K562 (cell line): ENCODE data around the gene TYROBP. TPM values are rescaled to one million over a fixed set of nuclear protein-coding genes. Genes with fewer than 3 reads are reported as not detected.

Experiments used
- ATF6 ChIP-seq: sonication (generic); formaldehyde crosslinking; IDR thresholded peaks from 2 replicates; pipeline ENCODE4 v1.4.0; 2020; ENCODE audit warnings: mild to moderate bottlenecking, missing genetic modification reagents
- CC2D1A ChIP-seq: fragments of 450-650 bp; IDR thresholded peaks from 2 replicates; pipeline ENCODE4 v1.6.1; 2017; ENCODE audit warnings: mild to moderate bottlenecking
- CTCF ChIP-seq, 3 experiments: IDR thresholded peaks in 2 of 3; conservative IDR thresholded peaks in 1 of 3; 2 replicates each; pipeline ENCODE4 v1.5.1; 2011 to 2012; ENCODE audit warnings: low read length in 3 of 3, mild to moderate bottlenecking in 3 of 3, control low read depth in 2 of 3, improper control_type of control experiment in 1 of 3, inconsistent platforms in 1 of 3, low read depth in 1 of 3, mixed read lengths in 1 of 3, moderate library complexity in 1 of 3; ENCODE audit not compliant: insufficient read depth in 2 of 3
- FOXP1 ChIP-seq: sonication (generic); formaldehyde crosslinking; IDR thresholded peaks from 2 replicates; pipeline ENCODE4 v1.8.0; 2022; ENCODE audit warnings: mild to moderate bottlenecking, missing genetic modification reagents
- HDAC1 ChIP-seq, 2 experiments: fragments of 450-650 bp; IDR thresholded peaks; 2 replicates each; pipeline ENCODE4 v1.6.1; 2016 to 2017; ENCODE audit warnings: inconsistent platforms in 1 of 2, mild to moderate bottlenecking in 1 of 2, moderate library complexity in 1 of 2
- HNRNPH1 ChIP-seq: fragments of 200-400 bp; formaldehyde crosslinking; optimal IDR thresholded peaks from 2 replicates; pipeline ENCODE3; 2017; ENCODE audit warnings: low read depth, mild to moderate bottlenecking, low read length, moderate library complexity
- HNRNPLL ChIP-seq: fragments of 200-400 bp; formaldehyde crosslinking; IDR thresholded peaks from 2 replicates; pipeline ENCODE4 v1.6.1; 2017; ENCODE audit warnings: low read length, low read depth, mild to moderate bottlenecking; ENCODE audit not compliant: poor library complexity, severe bottlenecking
- NR2C2 ChIP-seq, 2 experiments: fragments of 200-800 bp in 1 of 2; sonication (Bioruptor generic) in 1 of 2; sonication (generic) in 1 of 2; formaldehyde crosslinking in 1 of 2; IDR thresholded peaks; 2 replicates each; pipeline versions ENCODE4 v1.6.1 to v1.8.0; 2016 to 2022; ENCODE audit warnings: mild to moderate bottlenecking in 1 of 2, missing compliant biosample characterization in 1 of 2, missing genetic modification characterization in 1 of 2, missing genetic modification reagents in 1 of 2
- POLR2A ChIP-seq: fragments of 450-650 bp; conservative IDR thresholded peaks from 2 replicates; pipeline ENCODE4 v1.6.1; 2016
- PTBP1 ChIP-seq: fragments of 200-400 bp; formaldehyde crosslinking; IDR thresholded peaks from 2 replicates; pipeline ENCODE4 v1.6.1; 2017; ENCODE audit warnings: low read depth, low read length
- TOE1 ChIP-seq, 2 experiments: fragments of 450-650 bp in 1 of 2; sonication (generic) in 1 of 2; formaldehyde crosslinking in 1 of 2; IDR thresholded peaks; 2 replicates each; pipeline versions ENCODE4 v1.7.1 to v1.8.0; 2016 to 2022; ENCODE audit warnings: borderline replicate concordance in 2 of 2, mild to moderate bottlenecking in 2 of 2, antibody characterized with exemption in 1 of 2, inconsistent platforms in 1 of 2, low read depth in 1 of 2, missing genetic modification reagents in 1 of 2, moderate library complexity in 1 of 2
- ZNF174 ChIP-seq: fragments of 250-450 bp; sonication (Bioruptor Pico); IDR thresholded peaks from 2 replicates; pipeline ENCODE4 v1.4.0; 2020; ENCODE audit warnings: mild to moderate bottlenecking
- polyA plus RNA-seq, 8 experiments: library from polyadenylated mRNA; depleted of rRNA in 4 of 8; stranded (reverse) in 5 of 8; unstranded in 3 of 8; fragments of >200 nt; fragmentation: Nextera tagmentation in 2 of 8; fragmentation: Illumina TruSeq in 1 of 8; extraction: Ambion mirVana in 2 of 8; extraction: Trizol in 1 of 8; gene quantifications; 2 replicates each; pipeline versions ENCODE4 v1.2.1 to v1.2.3, GENCODE V29; 2011 to 2014; ENCODE audit warnings: inconsistent platforms in 1 of 8, missing spikeins in 1 of 8
- total RNA-seq, 7 experiments: library from RNA; depleted of rRNA in 6 of 7; stranded (reverse); fragments of >200 nt in 6 of 7; fragmentation: Illumina TruSeq in 2 of 7; extraction: Trizol in 2 of 7; gene quantifications; 2 replicates each; pipeline versions ENCODE4 v1.2.1 to v1.2.3, GENCODE V29; 2011 to 2021; ENCODE audit warnings: low replicate concordance in 1 of 7
- TF ChIP-seq, protein P1 (sequence below), 2 experiments: fragments of 450-650 bp in 1 of 2; sonication (generic) in 1 of 2; formaldehyde crosslinking in 1 of 2; IDR thresholded peaks; 2 replicates each; pipeline versions ENCODE4 v1.7.1 to v1.9.0; 2016 to 2022; ENCODE audit warnings: inconsistent platforms in 1 of 2, mild to moderate bottlenecking in 1 of 2, missing genetic modification reagents in 1 of 2

The TYROBP gene
- total and polyA plus RNA-seq, 9 of the 15 experiments (the other 6 are each of a cell fraction or from before 2014, with no cell fraction given): 0.72 to 8.2 (median 2.4) TPM

DNA sequence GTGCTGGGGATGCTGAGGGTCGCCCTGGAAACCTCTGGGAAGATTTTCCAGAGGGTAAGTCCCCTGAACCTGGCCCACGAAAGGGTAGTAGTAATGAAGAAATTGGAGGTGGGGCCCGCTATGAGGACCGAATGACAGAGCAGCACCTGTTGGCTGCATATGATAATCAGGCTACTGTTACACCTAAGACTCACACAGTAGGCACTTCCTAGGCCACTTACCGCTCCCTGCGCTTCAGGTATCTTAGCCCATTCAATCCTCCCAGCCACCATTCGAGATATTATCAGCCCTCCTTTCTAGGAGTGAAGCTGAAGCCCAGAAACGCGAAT, 23.7 kb upstream of the TYROBP start (continued):
- TF ChIP-seq CTCF (IDR thresholded peaks at IDR 0.05 in 2 of 3, conservative IDR thresholded peaks at IDR 0.05 in 1 of 3; ENCODE audit: insufficient read depth in 2 of 3, low read depth in 1 of 3, low read length in 3 of 3) (0 out of 6 replicates have a peak, but pooled peaks of 1 of the 3 experiments have one; percentile 6), CC2D1A (peak; percentile 9; the same call in 1 of the 2 replicates), ATF6 (CRISPR knock-in tag) (no peak), FOXP1 (CRISPR knock-in tag) (no peak), TOE1 (IDR thresholded peaks at IDR 0.05; ENCODE audit: borderline replicate concordance) (peak; percentile 8; the same call in 1 of the 2 replicates), TOE1 (CRISPR knock-in tag; IDR thresholded peaks at IDR 0.05; ENCODE audit: borderline replicate concordance, low read depth) (no peak), NR2C2 (CRISPR knock-in tag; IDR thresholded peaks at IDR 0.05) (no peak; the same call in 1 of the 2 replicates), NR2C2 (tag; IDR thresholded peaks at IDR 0.05) (0 out of 2 replicates have a peak, but pooled peaks have one; percentile 0), HNRNPH1 (no peak), HNRNPLL (no peak), HDAC1 (IDR thresholded peaks at IDR 0.05) (peak in 1 of 2 experiments; percentile 7; a peak in 1 of 4 replicates), ZNF174 (CRISPR knock-in tag) (no peak), PTBP1 (no peak), POLR2A (no peak)
- TF ChIP-seq, protein P1, sequence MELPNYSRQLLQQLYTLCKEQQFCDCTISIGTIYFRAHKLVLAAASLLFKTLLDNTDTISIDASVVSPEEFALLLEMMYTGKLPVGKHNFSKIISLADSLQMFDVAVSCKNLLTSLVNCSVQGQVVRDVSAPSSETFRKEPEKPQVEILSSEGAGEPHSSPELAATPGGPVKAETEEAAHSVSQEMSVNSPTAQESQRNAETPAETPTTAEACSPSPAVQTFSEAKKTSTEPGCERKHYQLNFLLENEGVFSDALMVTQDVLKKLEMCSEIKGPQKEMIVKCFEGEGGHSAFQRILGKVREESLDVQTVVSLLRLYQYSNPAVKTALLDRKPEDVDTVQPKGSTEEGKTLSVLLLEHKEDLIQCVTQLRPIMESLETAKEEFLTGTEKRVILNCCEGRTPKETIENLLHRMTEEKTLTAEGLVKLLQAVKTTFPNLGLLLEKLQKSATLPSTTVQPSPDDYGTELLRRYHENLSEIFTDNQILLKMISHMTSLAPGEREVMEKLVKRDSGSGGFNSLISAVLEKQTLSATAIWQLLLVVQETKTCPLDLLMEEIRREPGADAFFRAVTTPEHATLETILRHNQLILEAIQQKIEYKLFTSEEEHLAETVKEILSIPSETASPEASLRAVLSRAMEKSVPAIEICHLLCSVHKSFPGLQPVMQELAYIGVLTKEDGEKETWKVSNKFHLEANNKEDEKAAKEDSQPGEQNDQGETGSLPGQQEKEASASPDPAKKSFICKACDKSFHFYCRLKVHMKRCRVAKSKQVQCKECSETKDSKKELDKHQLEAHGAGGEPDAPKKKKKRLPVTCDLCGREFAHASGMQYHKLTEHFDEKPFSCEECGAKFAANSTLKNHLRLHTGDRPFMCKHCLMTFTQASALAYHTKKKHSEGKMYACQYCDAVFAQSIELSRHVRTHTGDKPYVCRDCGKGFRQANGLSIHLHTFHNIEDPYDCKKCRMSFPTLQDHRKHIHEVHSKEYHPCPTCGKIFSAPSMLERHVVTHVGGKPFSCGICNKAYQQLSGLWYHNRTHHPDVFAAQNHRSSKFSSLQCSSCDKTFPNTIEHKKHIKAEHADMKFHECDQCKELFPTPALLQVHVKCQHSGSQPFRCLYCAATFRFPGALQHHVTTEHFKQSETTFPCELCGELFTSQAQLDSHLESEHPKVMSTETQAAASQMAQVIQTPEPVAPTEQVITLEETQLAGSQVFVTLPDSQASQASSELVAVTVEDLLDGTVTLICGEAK (IDR thresholded peaks at IDR 0.05): no peak
- TF ChIP-seq, protein P1 (CRISPR knock-in tag; IDR thresholded peaks at IDR 0.05): no peak
